ENCODE results near the gene NOP14.

DNA sequence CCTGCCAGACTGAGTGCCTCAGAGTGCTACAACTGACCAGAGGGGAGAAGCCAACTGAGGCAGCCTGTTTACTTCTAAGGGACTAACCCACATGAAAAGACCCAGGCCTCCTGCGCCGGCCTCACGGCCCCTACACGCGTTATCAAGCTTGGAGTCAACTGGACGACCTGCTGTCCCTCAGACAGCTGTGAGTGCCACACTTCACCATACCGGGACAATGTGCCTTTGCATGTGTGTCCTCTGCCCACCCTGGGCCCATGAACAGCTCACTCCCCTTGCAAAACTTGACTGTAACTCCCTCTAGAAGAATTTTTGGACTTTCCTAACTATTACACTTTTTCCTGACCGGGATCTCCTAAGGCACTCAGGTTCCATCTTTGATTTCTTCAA lies 1.8 kb downstream of the NOP14 start:
- TF ChIP-seq, protein P1, sequence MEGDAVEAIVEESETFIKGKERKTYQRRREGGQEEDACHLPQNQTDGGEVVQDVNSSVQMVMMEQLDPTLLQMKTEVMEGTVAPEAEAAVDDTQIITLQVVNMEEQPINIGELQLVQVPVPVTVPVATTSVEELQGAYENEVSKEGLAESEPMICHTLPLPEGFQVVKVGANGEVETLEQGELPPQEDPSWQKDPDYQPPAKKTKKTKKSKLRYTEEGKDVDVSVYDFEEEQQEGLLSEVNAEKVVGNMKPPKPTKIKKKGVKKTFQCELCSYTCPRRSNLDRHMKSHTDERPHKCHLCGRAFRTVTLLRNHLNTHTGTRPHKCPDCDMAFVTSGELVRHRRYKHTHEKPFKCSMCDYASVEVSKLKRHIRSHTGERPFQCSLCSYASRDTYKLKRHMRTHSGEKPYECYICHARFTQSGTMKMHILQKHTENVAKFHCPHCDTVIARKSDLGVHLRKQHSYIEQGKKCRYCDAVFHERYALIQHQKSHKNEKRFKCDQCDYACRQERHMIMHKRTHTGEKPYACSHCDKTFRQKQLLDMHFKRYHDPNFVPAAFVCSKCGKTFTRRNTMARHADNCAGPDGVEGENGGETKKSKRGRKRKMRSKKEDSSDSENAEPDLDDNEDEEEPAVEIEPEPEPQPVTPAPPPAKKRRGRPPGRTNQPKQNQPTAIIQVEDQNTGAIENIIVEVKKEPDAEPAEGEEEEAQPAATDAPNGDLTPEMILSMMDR (IDR thresholded peaks at IDR 0.05): no peak
- no peak for TF ChIP-seq ZFX (IDR thresholded peaks at IDR 0.05; ENCODE audit: borderline replicate concordance)

Measured in 22Rv1 (cell line).